ENCODE data around the gene DMD. TPM values are rescaled to one million over a fixed set of nuclear protein-coding genes. Genes with fewer than 3 reads are reported as not detected.

Gene DMD
- total and polyA plus RNA-seq, 12 donors, result 28.5 to 228 (median 168) TPM

DNA sequence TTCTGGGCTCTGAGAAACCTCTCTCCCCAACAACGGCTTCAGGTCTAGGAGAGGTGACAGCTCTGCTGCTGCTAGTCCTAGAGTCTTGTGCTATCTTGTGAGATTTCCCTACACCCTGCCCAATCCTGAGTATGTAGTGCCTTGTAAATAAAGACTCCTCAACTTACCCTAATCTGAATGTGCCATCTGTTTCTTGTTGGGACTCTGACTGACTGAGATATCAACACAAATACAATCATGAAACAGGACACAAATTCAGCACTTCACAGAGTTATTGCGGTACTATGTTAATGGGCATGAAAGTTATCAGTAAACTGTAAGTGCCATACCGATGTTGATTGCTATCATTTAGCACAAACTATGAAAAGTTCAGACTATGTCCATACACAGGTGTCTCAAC is 1610.5 kb downstream of the DMD start:
- 88 to 93% methylated on average over 3 of the region's 3 CpGs for WGBS, 2 donors
- Histone ChIP-seq H3K36me3 (no peaks in the 10 kb centered on the region), H3K27ac (no peak overlapping the region), H3K4me1 (peaks cover 0 to 5% (median 0%) of the 10 kb centered on the region in 9 donors), H3K9me3 (no peaks in the 10 kb centered on the region), H3K4me3 (no peak overlapping the region), H3K27me3 (no peaks in the 10 kb centered on the region)
- no peak for ATAC-seq
- DNase-seq, result no peak
- TF ChIP-seq CTCF (IDR thresholded peaks at IDR 0.05), result no peak
- intact Hi-C loops (cut with DNase I), result no loop called here

DNA sequence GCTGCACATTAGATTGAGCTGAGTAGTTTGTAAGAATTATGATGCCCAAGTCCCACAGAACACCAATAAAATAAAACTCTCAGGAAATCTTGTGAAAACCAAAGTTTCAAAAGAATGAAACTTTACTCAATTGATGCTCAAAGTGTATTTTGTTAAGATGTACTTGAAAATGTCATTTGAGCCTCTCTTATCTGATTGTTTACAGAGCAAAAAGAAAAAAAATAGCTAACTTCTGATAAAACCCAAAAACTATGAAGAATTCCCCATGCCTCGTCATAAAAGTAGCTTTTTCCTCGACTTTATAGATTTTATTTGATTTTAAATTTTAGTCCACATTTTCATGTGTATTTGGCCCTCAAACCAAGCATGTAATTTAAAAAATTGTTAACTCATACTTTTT is 1618.0 kb downstream of the DMD start:
- Histone ChIP-seq H3K4me1 (no peaks in the 10 kb centered on the region), H3K4me3 (no peak overlapping the region), H3K27me3 (no peaks in the 10 kb centered on the region), H3K36me3 (no peaks in the 10 kb centered on the region), H3K27ac (no peak overlapping the region), H3K9me3 (no peaks in the 10 kb centered on the region)
- no peak for TF ChIP-seq CTCF (IDR thresholded peaks at IDR 0.05)
- intact Hi-C loops (cut with DNase I), result no loop called here
- no peak for ATAC-seq
- 89 to 90% methylated on average over 2 of the region's 2 CpGs for WGBS, 2 donors
- no peak for DNase-seq

DNA sequence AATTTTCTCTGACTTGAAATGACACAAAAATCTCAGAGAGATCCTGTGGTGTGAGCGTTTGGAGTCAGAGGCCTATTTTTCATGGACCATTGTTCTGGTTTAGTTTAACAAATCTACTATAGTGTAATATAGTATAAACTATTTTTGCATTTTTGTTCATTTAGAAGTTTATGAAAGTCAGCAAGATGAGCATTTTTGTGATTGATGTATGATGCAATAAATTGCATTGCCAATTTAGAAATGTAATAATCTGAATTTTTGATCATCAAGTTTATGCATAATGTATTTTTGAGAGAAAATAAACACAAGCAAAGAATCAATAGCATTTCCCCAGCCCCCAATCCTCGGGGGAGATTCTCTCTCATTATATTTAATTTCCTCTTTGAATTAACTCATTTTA is 1620.0 kb downstream of the DMD start:
- Histone ChIP-seq H3K4me3 (no peak overlapping the region), H3K9me3 (no peaks in the 10 kb centered on the region), H3K27me3 (no peaks in the 10 kb centered on the region), H3K36me3 (no peaks in the 10 kb centered on the region), H3K4me1 (no peaks in the 10 kb centered on the region), H3K27ac (no peak overlapping the region)
- intact Hi-C loops (cut with DNase I), result no loop called here
- TF ChIP-seq CTCF (IDR thresholded peaks at IDR 0.05), result no peak
- DNase-seq (no peak), ATAC-seq (no peak)
- 78 to 98% methylated on average over 2 of the region's 2 CpGs for WGBS, 2 donors

GRCh38 chrX:31590581-31591114 is 1620.7 kb downstream of the DMD start:
- no peaks in the 10 kb centered on the region for H3K4me1 ChIP-seq
- no peaks in the 10 kb centered on the region for H3K27me3 ChIP-seq
- no peak overlapping the region for H3K27ac ChIP-seq
- DNase-seq, result no peak
- no peaks in the 10 kb centered on the region for H3K36me3 ChIP-seq
- intact Hi-C loops (cut with DNase I), result no loop called here
- no peaks in the 10 kb centered on the region for H3K9me3 ChIP-seq
- no peak overlapping the region for H3K4me3 ChIP-seq
- WGBS, 2 donors, result 71 to 72% methylated on average over 5 of the region's 5 CpGs
- no peak for TF ChIP-seq CTCF (IDR thresholded peaks at IDR 0.05)
- ATAC-seq, result peak in 2 of 8 donors; percentile 55 to 65
